Brain microvascular endothelial cell (primary cell): ENCODE results near the gene TMIGD1.

Experiments used
- DNase-seq: peaks from one replicate; pipeline ENCODE4 v3.0.0-alpha.2; 2020
- H3K27ac ChIP-seq: fragments of 250-450 bp; sonication (Bioruptor Pico); 2 replicates; pipeline ENCODE4 v1.5.1; 2020; ENCODE audit warnings: mild to moderate bottlenecking, moderate library complexity
- H3K27me3 ChIP-seq: fragments of 250-450 bp; sonication (Bioruptor Pico); replicated peaks from 2 replicates; pipeline ENCODE4 v1.5.1; 2020; ENCODE audit warnings: mild to moderate bottlenecking
- H3K36me3 ChIP-seq: fragments of 250-450 bp; sonication (Bioruptor Pico); replicated peaks from 2 replicates; pipeline ENCODE4 v1.5.1; 2020; ENCODE audit warnings: mild to moderate bottlenecking
- H3K4me3 ChIP-seq: 2 replicates; pipeline ENCODE4 v1.5.1; 2011; ENCODE audit warnings: low read depth, mild to moderate bottlenecking, control low read depth, low read length, moderate library complexity
- CTCF ChIP-seq: IDR thresholded peaks from 2 replicates; pipeline ENCODE4 v1.5.1; 2011; ENCODE audit warnings: low read depth, mild to moderate bottlenecking, moderate library complexity, low read length, control low read depth, inconsistent platforms; ENCODE audit errors: missing control alignments
- in situ Hi-C: cut with HindIII; loops from 2 replicates; pipeline ENCODE4 v1.10.0; 2017; ENCODE audit warnings: low sequenced_read_pairs, low pct_ligation_motif_present

TMIGD1 gene

DNA sequence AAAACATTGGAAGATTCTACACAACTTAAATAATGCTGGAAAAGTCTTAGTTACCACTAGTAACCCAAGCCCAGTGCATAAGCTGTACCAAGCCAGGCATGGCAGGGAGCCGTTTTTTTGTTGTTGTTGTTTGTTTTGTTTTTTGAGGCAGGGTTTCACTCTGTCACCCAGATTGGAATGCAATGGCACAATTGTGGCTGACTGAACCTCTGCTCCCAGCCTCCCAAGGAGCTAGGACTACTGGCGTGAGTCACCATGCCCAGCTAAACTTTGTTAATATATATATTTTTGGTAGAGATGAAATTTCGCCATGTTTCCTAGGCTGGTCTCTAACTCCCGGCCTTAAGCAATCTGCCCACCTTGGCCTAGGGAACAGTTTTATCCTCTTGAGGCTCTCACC lies 564 bp upstream of the TMIGD1 start:
- Histone ChIP-seq H3K36me3 (no peaks in the 10 kb centered on the region), H3K27ac (no peak overlapping the region), H3K27me3 (no peaks in the 10 kb centered on the region), H3K4me3 (no peak overlapping the region)
- no peak for TF ChIP-seq CTCF
- no peak for DNase-seq
- in situ Hi-C loops, result no loop called here

DNA sequence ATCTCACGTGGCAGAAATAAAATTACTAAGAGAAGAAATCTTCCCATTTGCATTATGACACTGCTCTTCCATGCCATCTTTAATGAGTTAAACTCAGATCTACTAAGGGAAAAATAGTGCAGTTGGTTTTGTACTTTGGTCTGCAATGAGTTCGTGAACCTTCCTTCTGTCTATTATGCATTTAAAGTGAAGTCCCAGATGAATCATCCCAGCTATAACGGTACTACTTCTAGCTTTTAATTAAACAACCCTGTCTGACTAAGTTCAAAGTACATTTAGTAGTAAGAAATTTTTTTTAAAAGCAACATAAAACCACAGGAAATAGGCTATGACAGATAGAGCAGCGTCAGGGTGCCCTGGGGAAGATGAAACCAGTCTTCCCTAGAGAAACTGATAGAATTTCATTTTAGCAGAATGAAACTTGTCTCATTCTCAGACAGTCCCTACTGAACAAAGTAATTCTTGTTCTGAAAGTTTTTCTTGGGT lies 1.8 kb downstream of the TMIGD1 start:
- in situ Hi-C loops, result no loop called here
- DNase-seq, result peak; percentile 47

DNA sequence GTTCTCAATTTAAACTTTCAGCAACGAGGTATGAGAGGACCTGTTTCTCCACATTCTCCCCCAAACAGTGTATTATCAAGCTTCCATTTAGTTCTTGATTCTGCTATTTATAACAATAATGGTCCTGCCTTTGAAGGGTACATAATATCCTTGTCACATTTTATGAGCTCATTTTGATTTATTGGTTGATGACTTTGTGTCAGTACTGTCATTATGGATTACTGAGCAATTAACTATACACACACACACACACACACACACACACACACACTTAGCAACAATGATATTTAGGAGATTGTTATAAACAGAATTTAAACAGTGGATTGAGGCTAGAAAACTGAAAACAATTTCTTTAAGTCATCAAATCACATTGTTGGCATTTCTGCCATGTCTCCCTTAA lies 7.0 kb downstream of the TMIGD1 start:
- H3K36me3 ChIP-seq, result no peaks in the 10 kb centered on the region
- no peak overlapping the region for H3K27ac ChIP-seq
- in situ Hi-C loops, result no loop called here
- no peak for DNase-seq
- TF ChIP-seq CTCF, result no peak
- no peaks in the 10 kb centered on the region for H3K27me3 ChIP-seq
- H3K4me3 ChIP-seq, result no peak overlapping the region

More for the DNA sequence above, 1.8 kb downstream of the TMIGD1 start:
- no peak overlapping the region for H3K27ac ChIP-seq
- no peaks in the 10 kb centered on the region for H3K36me3 ChIP-seq
- no peaks in the 10 kb centered on the region for H3K27me3 ChIP-seq
- TF ChIP-seq CTCF, result no peak
- no peak overlapping the region for H3K4me3 ChIP-seq

GRCh38 chr17:30324723-30325122 lies 9.1 kb downstream of the TMIGD1 start:
- in situ Hi-C loops, result no loop called here
- Histone ChIP-seq H3K27ac (no peak overlapping the region), H3K36me3 (no peaks in the 10 kb centered on the region), H3K27me3 (no peaks in the 10 kb centered on the region), H3K4me3 (no peak overlapping the region)
- DNase-seq, result no peak
- TF ChIP-seq CTCF, result no peak

- Histone ChIP-seq H3K4me3 (no peak overlapping the region), H3K27ac (no peak overlapping the region), H3K36me3 (no peaks in the 10 kb centered on the region), H3K27me3 (no peaks in the 10 kb centered on the region)
- DNase-seq, result peak; percentile 70
- in situ Hi-C loops, result no loop called here
- TF ChIP-seq CTCF, result no peak
Observed at GRCh38 chr17:30323895-30324319, 9.9 kb downstream of the TMIGD1 start.

DNA sequence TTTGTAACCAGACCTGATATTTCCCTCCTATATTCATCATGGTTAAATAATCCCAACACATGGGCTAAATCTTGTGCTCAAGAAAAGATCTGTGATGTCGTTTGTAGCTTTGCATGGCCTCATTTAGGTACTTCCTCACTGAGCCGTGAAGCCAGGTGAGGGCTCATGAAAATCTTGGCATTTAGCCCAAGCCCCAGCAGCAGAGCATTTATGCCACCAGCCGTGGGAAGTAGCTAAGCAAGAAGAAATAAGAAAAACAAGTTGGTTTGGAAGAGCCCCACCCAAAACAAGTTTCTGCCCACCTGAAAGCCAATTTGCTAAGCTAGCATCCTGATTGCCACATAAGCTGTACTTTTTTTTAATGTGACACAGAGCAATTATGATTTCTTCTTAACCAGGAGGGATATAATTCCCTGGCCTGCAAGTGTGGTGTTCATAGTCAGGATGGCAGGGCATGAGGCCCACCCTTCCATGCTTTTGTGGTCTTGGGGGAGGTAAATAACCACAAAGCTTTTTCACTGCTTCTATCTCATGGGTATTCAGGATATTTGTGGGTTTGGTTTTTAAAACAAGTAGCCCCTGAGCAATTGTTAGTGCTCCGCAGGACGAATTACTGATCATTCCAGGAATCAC lies 10.5 kb downstream of the TMIGD1 start:
- Histone ChIP-seq H3K27ac (no peak overlapping the region), H3K36me3 (no peaks in the 10 kb centered on the region), H3K4me3 (no peak overlapping the region), H3K27me3 (no peaks in the 10 kb centered on the region)
- DNase-seq, result no peak
- no peak for TF ChIP-seq CTCF
- in situ Hi-C loops, result no loop called here
